K562 (cell line): Measurements from ENCODE around the gene SARS2. TPM values are rescaled to one million over a fixed set of nuclear protein-coding genes. Genes with fewer than 3 reads are reported as not detected.

Source experiments
- ATAC-seq: fragments of 200-7000 bp; cut with Tn5 transposase; 3 replicates; pipeline ENCODE4 v1.9.1; 2020; ENCODE audit warnings: moderate library complexity
- BruUV-seq: library from RNA; stranded (reverse); fragments of 400-500 nt; replicated peaks from 2 replicates; lab custom pipeline; 2021; lab: Mats Ljungman, UMichigan
- CTCF ChIA-PET: fragments of 300-600 bp; formaldehyde crosslinking; extraction: SDS; loops from one replicate; lab custom pipeline; 2021; ENCODE audit warnings: low intra/inter-chr PET ratio; lab: Yijun Ruan, JAX
- POLR2A ChIA-PET: fragments of 300-600, 350-650 bp; sonication (Branson Sonifier 250); formaldehyde crosslinking; extraction: SDS; loops from one replicate; lab custom pipeline; 2021; ENCODE audit warnings: antibody characterized with exemption, inconsistent platforms; lab: Yijun Ruan, JAX
- DNase-seq, 4 experiments: peaks; one replicate each; pipeline versions ENCODE4 v3.0.0 to v3.0.0-alpha.2; 2011 to 2018; ENCODE audit warnings: low spot score in 3 of 4, mixed read lengths in 3 of 4; ENCODE audit errors: extremely low read depth in 1 of 4
- FAIRE-seq: peaks from 2 replicates; lab custom pipeline; 2011; peaks lifted over from hg19 to GRCh38; lab: Jason Lieb, UNC
- H2AFZ ChIP-seq: 2 replicates; pipeline ENCODE4 v1.6.0; 2011; ENCODE audit warnings: low read depth, low read length, control low read depth, inconsistent platforms
- H3K27ac ChIP-seq: fragments of 200-600 bp; 3 replicates; pipeline ENCODE4 v1.8.0; 2011; ENCODE audit warnings: low read depth, mild to moderate bottlenecking, control low read depth, inconsistent platforms, low read length, moderate library complexity, mixed read lengths; ENCODE audit errors: extremely low read depth
- H3K27me3 ChIP-seq, 2 experiments: fragments of 300-600 bp in 1 of 2; 2 replicates in 1 of 2; 3 replicates in 1 of 2; pipeline versions ENCODE4 v1.6.0 to v1.8.0; 2011; ENCODE audit warnings: inconsistent platforms in 2 of 2, low read length in 2 of 2, mild to moderate bottlenecking in 1 of 2, mixed read lengths in 1 of 2, moderate library complexity in 1 of 2; ENCODE audit not compliant: control insufficient read depth in 2 of 2, insufficient read depth in 2 of 2
- H3K36me3 ChIP-seq: fragments of 300-600 bp; 3 replicates; pipeline ENCODE4 v1.8.0; 2011; ENCODE audit warnings: mild to moderate bottlenecking, low read length, inconsistent platforms; ENCODE audit not compliant: control insufficient read depth, insufficient read depth
- H3K4me1 ChIP-seq, 2 experiments: fragments of 200-600 bp in 1 of 2; replicated peaks in 1 of 2; 2 replicates in 1 of 2; 3 replicates in 1 of 2; pipeline versions ENCODE4 v1.5.1 to v1.8.0; 2011; ENCODE audit warnings: inconsistent platforms in 2 of 2, low read length in 2 of 2, mild to moderate bottlenecking in 1 of 2, mixed read lengths in 1 of 2, moderate library complexity in 1 of 2; ENCODE audit not compliant: control insufficient read depth in 2 of 2, insufficient read depth in 2 of 2
- H3K4me2 ChIP-seq: 2 replicates; pipeline ENCODE4 v1.6.1; 2011; ENCODE audit warnings: low read length, control low read depth, inconsistent platforms, mixed read lengths; ENCODE audit not compliant: insufficient read depth
- H3K4me3 ChIP-seq: fragments of 200-600 bp; sonication (generic), shearing (Covaris generic); 2 replicates; pipeline ENCODE4 v1.5.1; 2016; ENCODE audit warnings: control low read depth, inconsistent platforms
- H3K79me2 ChIP-seq: fragments of 200-600 bp; 3 replicates; pipeline ENCODE4 v1.8.0; 2011; ENCODE audit warnings: low read length, inconsistent platforms; ENCODE audit not compliant: control insufficient read depth, insufficient read depth
- H3K9ac ChIP-seq, 2 experiments: 2 replicates each; pipeline versions ENCODE4 v1.6.0 to v1.6.1; 2011; ENCODE audit warnings: low read depth in 2 of 2, low read length in 2 of 2, control low read depth in 1 of 2, inconsistent platforms in 1 of 2, mild to moderate bottlenecking in 1 of 2, mixed read lengths in 1 of 2; ENCODE audit not compliant: insufficient read depth in 1 of 2
- H3K9me1 ChIP-seq: one replicate; pipeline ENCODE4 v1.6.0; 2011; ENCODE audit warnings: inconsistent platforms, mild to moderate bottlenecking, low read length, moderate library complexity; ENCODE audit not compliant: control insufficient read depth, insufficient read depth
- H3K9me3 ChIP-seq: replicated peaks from 2 replicates; pipeline ENCODE4 v1.5.1; 2011; ENCODE audit warnings: low read depth, low read length, inconsistent platforms; ENCODE audit not compliant: control insufficient read depth, insufficient read depth
- H4K20me1 ChIP-seq: replicated peaks from 2 replicates; pipeline ENCODE4 v1.6.1; 2011; ENCODE audit warnings: low read length, inconsistent platforms, mixed read lengths; ENCODE audit not compliant: control insufficient read depth, insufficient read depth
- FIP1L1 ChIP-seq: fragments of 200-400 bp; formaldehyde crosslinking; IDR thresholded peaks from 2 replicates; pipeline ENCODE4 v1.6.1; 2018; ENCODE audit warnings: mild to moderate bottlenecking, low read depth, low read length; ENCODE audit not compliant: poor library complexity, severe bottlenecking
- HMGN3 ChIP-seq: IDR thresholded peaks from 2 replicates; pipeline ENCODE4 v1.6.1; 2011; ENCODE audit warnings: borderline replicate concordance, low read depth, mild to moderate bottlenecking, mixed read lengths, low read length; ENCODE audit not compliant: insufficient read length; ENCODE audit errors: extremely low read depth
- KDM1A ChIP-seq, 2 experiments: fragments of 450-650 bp; IDR thresholded peaks; 2 replicates each; pipeline ENCODE4 v1.6.1; 2016; ENCODE audit warnings: mild to moderate bottlenecking in 2 of 2
- KLF10 ChIP-seq: fragments of 250-450 bp; sonication (Bioruptor Pico); IDR thresholded peaks from 2 replicates; pipeline ENCODE4 v1.6.1; 2021; ENCODE audit warnings: matching md5 sums
- MTA1 ChIP-seq: fragments of 450-650 bp; IDR thresholded peaks from 2 replicates; pipeline ENCODE4 v1.6.1; 2017; ENCODE audit warnings: borderline replicate concordance
- PPARD ChIP-seq: fragments of 250-450 bp; sonication (Bioruptor Pico); IDR thresholded peaks from 2 replicates; pipeline ENCODE4 v1.8.0; 2022; ENCODE audit warnings: inconsistent platforms, mild to moderate bottlenecking, moderate library complexity
- PTTG1 ChIP-seq: fragments of 450-650 bp; IDR thresholded peaks from 2 replicates; pipeline ENCODE4 v1.6.1; 2016; ENCODE audit warnings: low read depth, mild to moderate bottlenecking, missing genetic modification characterization, missing compliant biosample characterization
- SAP30 ChIP-seq: fragments of 200-600 bp; sonication (generic); IDR thresholded peaks from 2 replicates; pipeline ENCODE4 v1.6.1; 2012; ENCODE audit warnings: borderline replicate concordance, low read depth, mild to moderate bottlenecking, moderate library complexity, low read length, control low read depth, inconsistent platforms; ENCODE audit not compliant: insufficient read depth, poor library complexity, severe bottlenecking
- SIX5 ChIP-seq, 2 experiments: IDR thresholded peaks; 2 replicates each; pipeline ENCODE4 v1.6.1; 2011; ENCODE audit warnings: low read length in 2 of 2, borderline replicate concordance in 1 of 2, low read depth in 1 of 2, mild to moderate bottlenecking in 1 of 2, moderate library complexity in 1 of 2; ENCODE audit not compliant: insufficient read depth in 1 of 2
- SMARCC2 ChIP-seq: fragments of 450-650 bp; IDR thresholded peaks from 2 replicates; pipeline ENCODE4 v1.6.1; 2017; ENCODE audit warnings: antibody characterized with exemption, moderate library complexity, mild to moderate bottlenecking, low read depth
- SMARCE1 ChIP-seq: fragments of 450-650 bp; IDR thresholded peaks from 2 replicates; pipeline ENCODE4 v1.7.1; 2016; ENCODE audit warnings: mild to moderate bottlenecking
- ZKSCAN1 ChIP-seq: fragments of 150-350 bp; IDR thresholded peaks from 2 replicates; pipeline ENCODE4 v1.6.1; 2016; ENCODE audit warnings: low read depth, low read length
- ZNF75A ChIP-seq: fragments of 450-650 bp; formaldehyde crosslinking; IDR thresholded peaks from 2 replicates; pipeline ENCODE4 v1.4.0; 2020; ENCODE audit warnings: mild to moderate bottlenecking
- ZNF780A ChIP-seq: fragments of 250-450 bp; sonication (Bioruptor Pico); IDR thresholded peaks from 2 replicates; pipeline ENCODE4 v1.5.0; 2021; ENCODE audit warnings: mild to moderate bottlenecking
- WGBS: fragments of 100-300 bp; shearing (Covaris generic); methylation state at CpG from one replicate; pipeline ENCODE4 v1.1.6; 2016; ENCODE audit warnings: low coverage, mixed read lengths; ENCODE audit not compliant: insufficient coverage; ENCODE audit errors: missing lambda C conversion rate; 5-methylcytosine and 5-hydroxymethylcytosine counted together
- in situ Hi-C: fragments of 300-500 bp; cut with MboI; formaldehyde crosslinking; loops from 4 replicates; pipeline ENCODE4 v1.15.0; 2018; ENCODE audit warnings: inconsistent platforms, mixed read lengths
- intact Hi-C: fragments of 100-400 bp; cut with micrococcal nuclease; formaldehyde crosslinking; loops from 2 replicates; pipeline ENCODE4 v1.14.2; 2022
- polyA plus RNA-seq, 8 experiments: library from polyadenylated mRNA; depleted of rRNA in 4 of 8; stranded (reverse) in 5 of 8; unstranded in 3 of 8; fragments of >200 nt; fragmentation: Nextera tagmentation in 2 of 8; fragmentation: Illumina TruSeq in 1 of 8; extraction: Ambion mirVana in 2 of 8; extraction: Trizol in 1 of 8; gene quantifications; 2 replicates each; pipeline versions ENCODE4 v1.2.1 to v1.2.3, GENCODE V29; 2011 to 2014; ENCODE audit warnings: inconsistent platforms in 1 of 8, missing spikeins in 1 of 8
- total RNA-seq, 7 experiments: library from RNA; depleted of rRNA in 6 of 7; stranded (reverse); fragments of >200 nt in 6 of 7; fragmentation: Illumina TruSeq in 2 of 7; extraction: Trizol in 2 of 7; gene quantifications; 2 replicates each; pipeline versions ENCODE4 v1.2.1 to v1.2.3, GENCODE V29; 2011 to 2021; ENCODE audit warnings: low replicate concordance in 1 of 7
- TF ChIP-seq, protein P1 (sequence below): fragments of 250-450 bp; sonication (Bioruptor Pico); IDR thresholded peaks from 2 replicates; pipeline ENCODE4 v1.5.0; 2022; ENCODE audit warnings: mild to moderate bottlenecking
- TF ChIP-seq, protein P2 (sequence below): fragments of 450-650 bp; IDR thresholded peaks from 2 replicates; pipeline ENCODE4 v1.6.1; 2017; ENCODE audit warnings: antibody characterized with exemption, mild to moderate bottlenecking

Gene SARS2
- total and polyA plus RNA-seq, 9 of the 15 experiments (the other 6 are each of a cell fraction or from before 2014, with no cell fraction given) = 3.1 to 59.1 (median 31.7) TPM

DNA sequence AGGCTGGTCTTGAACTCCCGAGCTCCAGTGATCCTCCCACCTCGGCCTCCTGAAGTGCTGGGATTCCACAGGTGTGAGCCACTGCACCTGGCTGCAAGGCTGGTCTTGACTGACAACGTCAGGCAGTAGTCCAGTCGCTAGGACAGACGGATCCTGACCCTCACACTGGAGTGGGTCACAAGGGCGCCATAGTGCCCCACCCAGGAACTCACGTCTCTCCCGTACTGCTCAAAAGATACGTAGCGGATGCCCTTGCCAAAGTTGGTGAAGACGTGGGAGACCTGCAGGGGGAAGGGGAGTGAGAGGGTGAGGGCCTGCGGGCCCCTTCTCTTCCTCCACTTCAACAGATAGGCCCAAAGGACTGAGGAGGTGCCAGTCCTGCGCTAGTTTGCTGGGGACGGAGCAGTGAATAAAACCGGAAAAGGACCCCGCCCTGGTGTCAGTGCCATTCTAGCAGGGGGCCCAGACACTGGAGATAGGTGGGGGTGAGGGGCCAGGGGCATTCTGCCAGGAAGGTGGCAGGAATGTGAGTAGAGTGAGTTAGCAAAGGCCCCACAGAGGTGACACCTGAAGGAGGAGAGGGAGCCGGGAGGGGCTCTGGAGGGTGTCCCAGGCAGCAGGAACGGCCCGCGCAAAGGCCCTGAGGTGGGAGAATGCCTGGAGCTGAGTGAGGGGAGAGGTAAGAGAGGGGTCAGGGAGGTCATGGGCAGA lies 12.1 kb upstream of the SARS2 start:
- intact Hi-C loops (no loop called here), in situ Hi-C loops (no loop called here)
- peak overlapping the region in 1 of 2 experiments; percentile 74; a peak in 2 of 4 replicates for H3K9ac ChIP-seq
- H3K4me1 ChIP-seq = peaks cover 0 to 11% of the 10 kb centered on the region in 2 experiments; a peak in 2 of 5 replicates
- H4K20me1 ChIP-seq = no peaks in the 10 kb centered on the region
- DNase-seq = peak in 1 of 4 experiments; percentile 3
- H2AFZ ChIP-seq = no peak overlapping the region
- FAIRE-seq = no peak
- WGBS = 61% methylated on average over 15 of the region's 20 CpGs
- H3K4me3 ChIP-seq = no peak overlapping the region
- ATAC-seq = no peak
- ChIA-PET POLR2A (interaction anchor here (0.9 to 1.0 kb wide), 2 partner anchors 10 to 12 kb away, joined by 4 to 7 read pairs; partner anchors contain the start of genes MRPS12 and SARS2), CTCF (no interaction called here)
- no peaks in the 10 kb centered on the region for H3K27me3 ChIP-seq
- H3K4me2 ChIP-seq = no peak overlapping the region
- TF ChIP-seq PPARD = no peak
- TF ChIP-seq FIP1L1 = no peak
- TF ChIP-seq HMGN3 = no peak
- TF ChIP-seq, protein P1, sequence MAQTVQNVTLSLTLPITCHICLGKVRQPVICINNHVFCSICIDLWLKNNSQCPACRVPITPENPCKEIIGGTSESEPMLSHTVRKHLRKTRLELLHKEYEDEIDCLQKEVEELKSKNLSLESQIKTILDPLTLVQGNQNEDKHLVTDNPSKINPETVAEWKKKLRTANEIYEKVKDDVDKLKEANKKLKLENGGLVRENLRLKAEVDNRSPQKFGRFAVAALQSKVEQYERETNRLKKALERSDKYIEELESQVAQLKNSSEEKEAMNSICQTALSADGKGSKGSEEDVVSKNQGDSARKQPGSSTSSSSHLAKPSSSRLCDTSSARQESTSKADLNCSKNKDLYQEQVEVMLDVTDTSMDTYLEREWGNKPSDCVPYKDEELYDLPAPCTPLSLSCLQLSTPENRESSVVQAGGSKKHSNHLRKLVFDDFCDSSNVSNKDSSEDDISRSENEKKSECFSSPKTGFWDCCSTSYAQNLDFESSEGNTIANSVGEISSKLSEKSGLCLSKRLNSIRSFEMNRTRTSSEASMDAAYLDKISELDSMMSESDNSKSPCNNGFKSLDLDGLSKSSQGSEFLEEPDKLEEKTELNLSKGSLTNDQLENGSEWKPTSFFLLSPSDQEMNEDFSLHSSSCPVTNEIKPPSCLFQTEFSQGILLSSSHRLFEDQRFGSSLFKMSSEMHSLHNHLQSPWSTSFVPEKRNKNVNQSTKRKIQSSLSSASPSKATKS = no peak
- no peak for TF ChIP-seq ZNF780A (CRISPR knock-in tag)
- no peak for TF ChIP-seq SMARCE1
- no peak for TF ChIP-seq SIX5 (IDR thresholded peaks at IDR 0.05; ENCODE audit: borderline replicate concordance in 1 of 2, insufficient read depth in 1 of 2, low read depth in 1 of 2, low read length in 2 of 2)
- no peak for TF ChIP-seq MTA1
- TF ChIP-seq, protein P2, sequence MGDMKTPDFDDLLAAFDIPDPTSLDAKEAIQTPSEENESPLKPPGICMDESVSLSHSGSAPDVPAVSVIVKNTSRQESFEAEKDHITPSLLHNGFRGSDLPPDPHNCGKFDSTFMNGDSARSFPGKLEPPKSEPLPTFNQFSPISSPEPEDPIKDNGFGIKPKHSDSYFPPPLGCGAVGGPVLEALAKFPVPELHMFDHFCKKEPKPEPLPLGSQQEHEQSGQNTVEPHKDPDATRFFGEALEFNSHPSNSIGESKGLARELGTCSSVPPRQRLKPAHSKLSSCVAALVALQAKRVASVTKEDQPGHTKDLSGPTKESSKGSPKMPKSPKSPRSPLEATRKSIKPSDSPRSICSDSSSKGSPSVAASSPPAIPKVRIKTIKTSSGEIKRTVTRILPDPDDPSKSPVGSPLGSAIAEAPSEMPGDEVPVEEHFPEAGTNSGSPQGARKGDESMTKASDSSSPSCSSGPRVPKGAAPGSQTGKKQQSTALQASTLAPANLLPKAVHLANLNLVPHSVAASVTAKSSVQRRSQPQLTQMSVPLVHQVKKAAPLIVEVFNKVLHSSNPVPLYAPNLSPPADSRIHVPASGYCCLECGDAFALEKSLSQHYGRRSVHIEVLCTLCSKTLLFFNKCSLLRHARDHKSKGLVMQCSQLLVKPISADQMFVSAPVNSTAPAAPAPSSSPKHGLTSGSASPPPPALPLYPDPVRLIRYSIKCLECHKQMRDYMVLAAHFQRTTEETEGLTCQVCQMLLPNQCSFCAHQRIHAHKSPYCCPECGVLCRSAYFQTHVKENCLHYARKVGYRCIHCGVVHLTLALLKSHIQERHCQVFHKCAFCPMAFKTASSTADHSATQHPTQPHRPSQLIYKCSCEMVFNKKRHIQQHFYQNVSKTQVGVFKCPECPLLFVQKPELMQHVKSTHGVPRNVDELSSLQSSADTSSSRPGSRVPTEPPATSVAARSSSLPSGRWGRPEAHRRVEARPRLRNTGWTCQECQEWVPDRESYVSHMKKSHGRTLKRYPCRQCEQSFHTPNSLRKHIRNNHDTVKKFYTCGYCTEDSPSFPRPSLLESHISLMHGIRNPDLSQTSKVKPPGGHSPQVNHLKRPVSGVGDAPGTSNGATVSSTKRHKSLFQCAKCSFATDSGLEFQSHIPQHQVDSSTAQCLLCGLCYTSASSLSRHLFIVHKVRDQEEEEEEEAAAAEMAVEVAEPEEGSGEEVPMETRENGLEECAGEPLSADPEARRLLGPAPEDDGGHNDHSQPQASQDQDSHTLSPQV = no peak
- no peak for TF ChIP-seq ZNF75A (CRISPR knock-in tag)
- TF ChIP-seq KDM1A (IDR thresholded peaks at IDR 0.05) = no peak
- TF ChIP-seq PTTG1 (tag) = no peak
- no peak for TF ChIP-seq ZKSCAN1
- TF ChIP-seq KLF10 (CRISPR knock-in tag) = no peak
- no peak for TF ChIP-seq SAP30
- no peak for TF ChIP-seq SMARCC2
- BruUV-seq = no TSS peak
- no peaks in the 10 kb centered on the region for H3K9me3 ChIP-seq
- no peaks in the 10 kb centered on the region for H3K79me2 ChIP-seq
- H3K9me1 ChIP-seq = no peaks in the 10 kb centered on the region
- H3K27ac ChIP-seq = no peak overlapping the region
- H3K36me3 ChIP-seq = peaks cover 23% of the 10 kb centered on the region; the same call in 2 of the 3 replicates
